DND-41 (cell line): ENCODE measurements around the gene FAF1.
"Not testable (repeated sequence)": the region's sequence is repeated elsewhere in the genome, so short reads cannot be mapped to it uniquely, and the experiment has no call there.

ENCODE experiments used
- ATAC-seq: fragments of 200-7000 bp; cut with Tn5 transposase; 3 replicates; pipeline ENCODE4 v1.9.1; 2021; ENCODE audit warnings: low read depth; ENCODE audit not compliant: insufficient read depth
- DNase-seq: peaks from one replicate; pipeline ENCODE4 v3.0.0-alpha.2; 2020
- H2AFZ ChIP-seq: 2 replicates; pipeline ENCODE4 v1.6.0; 2012; ENCODE audit warnings: low read depth, low read length
- H3K27ac ChIP-seq: 2 replicates; pipeline ENCODE4 v1.5.1; 2012; ENCODE audit warnings: low read length, inconsistent platforms
- H3K27me3 ChIP-seq: fragments of 200-600 bp; sonication (generic); 2 replicates; pipeline ENCODE4 v1.6.0; 2012; ENCODE audit warnings: low read length, mild to moderate bottlenecking, inconsistent platforms; ENCODE audit not compliant: insufficient read depth, poor library complexity
- H3K36me3 ChIP-seq: 2 replicates; pipeline ENCODE4 v1.5.1; 2012; ENCODE audit warnings: low read length, inconsistent platforms; ENCODE audit not compliant: insufficient read depth
- H3K4me1 ChIP-seq: 2 replicates; pipeline ENCODE4 v1.5.1; 2012; ENCODE audit warnings: mild to moderate bottlenecking, low read length; ENCODE audit not compliant: insufficient read depth
- H3K4me2 ChIP-seq: 2 replicates; pipeline ENCODE4 v1.6.0; 2012; ENCODE audit warnings: mild to moderate bottlenecking, moderate library complexity, low read length, inconsistent platforms; ENCODE audit not compliant: insufficient read depth
- H3K4me3 ChIP-seq, 2 experiments: fragments of 200-600 bp in 1 of 2; shearing (Covaris generic) in 1 of 2; 2 replicates each; pipeline ENCODE4 v1.5.1; 2012 to 2016; ENCODE audit warnings: inconsistent platforms in 2 of 2, low read length in 2 of 2, mild to moderate bottlenecking in 2 of 2, low read depth in 1 of 2, moderate library complexity in 1 of 2
- H3K79me2 ChIP-seq: 2 replicates; pipeline ENCODE4 v1.6.0; 2012; ENCODE audit warnings: low read length, inconsistent platforms; ENCODE audit not compliant: insufficient read depth
- H3K9ac ChIP-seq: 2 replicates; pipeline ENCODE4 v1.6.0; 2012; ENCODE audit warnings: low read depth, mild to moderate bottlenecking, inconsistent platforms, low read length, moderate library complexity
- H3K9me3 ChIP-seq: 2 replicates; pipeline ENCODE4 v1.5.1; 2012; ENCODE audit warnings: low read length, moderate library complexity, mild to moderate bottlenecking, inconsistent platforms; ENCODE audit not compliant: insufficient read depth, severe bottlenecking
- H4K20me1 ChIP-seq: 2 replicates; pipeline ENCODE4 v1.6.0; 2012; ENCODE audit warnings: low read length; ENCODE audit not compliant: insufficient read depth
- EZH2 ChIP-seq: IDR thresholded peaks from 3 replicates; pipeline ENCODE4 v1.6.1; 2012; ENCODE audit warnings: borderline replicate concordance, low read depth, mild to moderate bottlenecking, moderate library complexity, low read length, inconsistent platforms; ENCODE audit not compliant: severe bottlenecking
- TF ChIP-seq, protein P1 (sequence below): IDR thresholded peaks from 2 replicates; pipeline ENCODE4 v1.5.1; 2012; ENCODE audit warnings: borderline replicate concordance, low read length, moderate library complexity, mild to moderate bottlenecking; ENCODE audit not compliant: poor library complexity, severe bottlenecking; ENCODE audit errors: extremely low read depth

The FAF1 gene

GRCh38 chr1:50717327-50717726 is 242.7 kb downstream of the FAF1 start:
- no peak for DNase-seq
- Histone ChIP-seq H3K4me1 (no peaks in the 10 kb centered on the region), H4K20me1 (no peaks in the 10 kb centered on the region), H2AFZ (no peak overlapping the region), H3K4me3 (no peak overlapping the region), H3K27me3 (no peaks in the 10 kb centered on the region), H3K4me2 (no peak overlapping the region), H3K79me2 (no peaks in the 10 kb centered on the region), H3K27ac (no peak overlapping the region), H3K9ac (no peak overlapping the region), H3K36me3 (peaks cover 24% of the 10 kb centered on the region; the same call in 1 of the 2 replicates), H3K9me3 (no peaks in the 10 kb centered on the region)
- ATAC-seq, result no peak
- no peak for TF ChIP-seq EZH2
- TF ChIP-seq, protein P1, sequence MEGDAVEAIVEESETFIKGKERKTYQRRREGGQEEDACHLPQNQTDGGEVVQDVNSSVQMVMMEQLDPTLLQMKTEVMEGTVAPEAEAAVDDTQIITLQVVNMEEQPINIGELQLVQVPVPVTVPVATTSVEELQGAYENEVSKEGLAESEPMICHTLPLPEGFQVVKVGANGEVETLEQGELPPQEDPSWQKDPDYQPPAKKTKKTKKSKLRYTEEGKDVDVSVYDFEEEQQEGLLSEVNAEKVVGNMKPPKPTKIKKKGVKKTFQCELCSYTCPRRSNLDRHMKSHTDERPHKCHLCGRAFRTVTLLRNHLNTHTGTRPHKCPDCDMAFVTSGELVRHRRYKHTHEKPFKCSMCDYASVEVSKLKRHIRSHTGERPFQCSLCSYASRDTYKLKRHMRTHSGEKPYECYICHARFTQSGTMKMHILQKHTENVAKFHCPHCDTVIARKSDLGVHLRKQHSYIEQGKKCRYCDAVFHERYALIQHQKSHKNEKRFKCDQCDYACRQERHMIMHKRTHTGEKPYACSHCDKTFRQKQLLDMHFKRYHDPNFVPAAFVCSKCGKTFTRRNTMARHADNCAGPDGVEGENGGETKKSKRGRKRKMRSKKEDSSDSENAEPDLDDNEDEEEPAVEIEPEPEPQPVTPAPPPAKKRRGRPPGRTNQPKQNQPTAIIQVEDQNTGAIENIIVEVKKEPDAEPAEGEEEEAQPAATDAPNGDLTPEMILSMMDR, result no peak

- H2AFZ ChIP-seq, H3K4me2 ChIP-seq, H3K79me2 ChIP-seq, H3K27ac ChIP-seq, H3K9me3 ChIP-seq, H3K4me1 ChIP-seq, ATAC-seq, DNase-seq, H3K4me3 ChIP-seq, H4K20me1 ChIP-seq, H3K27me3 ChIP-seq, H3K9ac ChIP-seq: not testable (repeated sequence)
- H3K36me3 ChIP-seq, result peaks cover 19% of the 10 kb centered on the region; the same call in 1 of the 2 replicates
Measured at GRCh38 chr1:50716455-50716854, 243.6 kb downstream of the FAF1 start.

- no peak overlapping the region for H3K4me3 ChIP-seq
- DNase-seq (no peak), ATAC-seq (no peak)
- no peak overlapping the region for H2AFZ ChIP-seq
- H3K27ac ChIP-seq, result no peak overlapping the region
- no peaks in the 10 kb centered on the region for H3K27me3 ChIP-seq
- H3K9ac ChIP-seq, result no peak overlapping the region
- no peaks in the 10 kb centered on the region for H3K4me1 ChIP-seq
- H3K36me3 ChIP-seq, result peaks cover 4% of the 10 kb centered on the region; the same call in 1 of the 2 replicates
- H3K4me2 ChIP-seq, result no peak overlapping the region
- no peaks in the 10 kb centered on the region for H3K79me2 ChIP-seq
- H3K9me3 ChIP-seq, result no peaks in the 10 kb centered on the region
- TF ChIP-seq EZH2, result no peak
- no peaks in the 10 kb centered on the region for H4K20me1 ChIP-seq
Measured at GRCh38 chr1:50710099-50710498, 250.0 kb downstream of the FAF1 start.

DNA sequence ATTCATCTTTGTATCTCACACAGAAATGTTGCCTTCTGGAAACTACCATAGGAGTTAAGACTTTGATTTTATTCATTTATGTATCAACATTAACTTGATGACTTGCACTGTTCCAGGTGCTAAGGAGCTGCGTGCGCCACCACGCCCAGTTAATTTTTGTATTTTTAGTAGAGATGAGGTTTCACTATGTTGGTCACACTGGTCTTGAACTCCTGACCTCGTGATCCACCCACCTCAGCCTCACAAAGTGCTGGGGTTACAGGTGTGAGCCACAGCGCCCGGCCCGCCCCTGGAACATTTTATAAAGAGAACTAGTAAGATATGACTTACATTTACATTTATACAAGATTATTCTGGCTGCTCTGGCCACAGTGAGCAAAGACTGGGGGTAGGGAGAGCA is 252.2 kb downstream of the FAF1 start:
- Histone ChIP-seq H3K4me3 (no peak overlapping the region), H3K27me3 (no peaks in the 10 kb centered on the region), H3K27ac (no peak overlapping the region), H3K4me2 (no peak overlapping the region), H4K20me1 (no peaks in the 10 kb centered on the region), H3K9me3 (no peaks in the 10 kb centered on the region), H2AFZ (no peak overlapping the region), H3K79me2 (no peaks in the 10 kb centered on the region), H3K4me1 (no peaks in the 10 kb centered on the region), H3K36me3 (peaks cover 7% of the 10 kb centered on the region; the same call in 1 of the 2 replicates), H3K9ac (no peak overlapping the region)
- DNase-seq (no peak), ATAC-seq (no peak)
- no peak for TF ChIP-seq EZH2
- TF ChIP-seq, protein P1, result no peak
